Measurements from ENCODE around the gene CAPZA1.

DNA sequence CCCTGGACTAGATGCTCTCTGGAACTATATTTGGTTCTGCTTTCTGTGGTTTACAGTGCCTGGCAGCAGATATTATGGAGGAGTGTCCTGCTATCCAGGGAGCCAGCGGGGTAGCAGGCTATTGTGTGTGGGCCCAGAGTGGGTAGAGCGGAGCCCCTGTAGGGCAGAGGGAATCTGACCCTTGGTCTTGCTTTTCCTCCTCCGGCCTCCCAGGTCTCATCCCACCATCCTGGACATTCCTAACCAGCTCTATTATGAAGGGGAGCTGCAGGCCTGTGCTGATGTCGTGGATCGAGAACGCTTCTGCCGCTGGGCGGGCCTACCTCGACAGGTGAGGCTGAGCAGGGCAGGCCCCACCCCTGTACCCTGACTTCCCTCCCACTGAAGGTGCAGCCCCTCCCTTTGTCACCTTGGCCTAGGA is 78.2 kb downstream of the CAPZA1 start:
- TF ChIP-seq, protein P1, sequence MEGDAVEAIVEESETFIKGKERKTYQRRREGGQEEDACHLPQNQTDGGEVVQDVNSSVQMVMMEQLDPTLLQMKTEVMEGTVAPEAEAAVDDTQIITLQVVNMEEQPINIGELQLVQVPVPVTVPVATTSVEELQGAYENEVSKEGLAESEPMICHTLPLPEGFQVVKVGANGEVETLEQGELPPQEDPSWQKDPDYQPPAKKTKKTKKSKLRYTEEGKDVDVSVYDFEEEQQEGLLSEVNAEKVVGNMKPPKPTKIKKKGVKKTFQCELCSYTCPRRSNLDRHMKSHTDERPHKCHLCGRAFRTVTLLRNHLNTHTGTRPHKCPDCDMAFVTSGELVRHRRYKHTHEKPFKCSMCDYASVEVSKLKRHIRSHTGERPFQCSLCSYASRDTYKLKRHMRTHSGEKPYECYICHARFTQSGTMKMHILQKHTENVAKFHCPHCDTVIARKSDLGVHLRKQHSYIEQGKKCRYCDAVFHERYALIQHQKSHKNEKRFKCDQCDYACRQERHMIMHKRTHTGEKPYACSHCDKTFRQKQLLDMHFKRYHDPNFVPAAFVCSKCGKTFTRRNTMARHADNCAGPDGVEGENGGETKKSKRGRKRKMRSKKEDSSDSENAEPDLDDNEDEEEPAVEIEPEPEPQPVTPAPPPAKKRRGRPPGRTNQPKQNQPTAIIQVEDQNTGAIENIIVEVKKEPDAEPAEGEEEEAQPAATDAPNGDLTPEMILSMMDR (conservative IDR thresholded peaks at IDR 0.05): no peak
- TF ChIP-seq ZFX (IDR thresholded peaks at IDR 0.05): no peak
